SK-N-SH treated with all-trans-retinoic acid at 6 μM for 48 hours (cell line): ENCODE data around the gene TMEM185B.

ENCODE experiments used
- ATAC-seq: fragments of 200-7000 bp; cut with Tn5 transposase; 3 replicates; pipeline ENCODE4 v1.9.1; 2020; ENCODE audit warnings: mild to moderate bottlenecking, moderate library complexity
- ARNTL ChIP-seq: fragments of 450-650 bp; formaldehyde crosslinking; IDR thresholded peaks from 2 replicates; pipeline ENCODE4 v1.5.0; 2020; ENCODE audit warnings: low read depth, mild to moderate bottlenecking, moderate library complexity, borderline replicate concordance
- BACH2 ChIP-seq: fragments of 250-450 bp; sonication (Bioruptor Pico); IDR thresholded peaks from 2 replicates; pipeline ENCODE4 v1.9.0; 2021; ENCODE audit warnings: mild to moderate bottlenecking, borderline replicate concordance
- CSDC2 ChIP-seq: fragments of 250-450 bp; sonication (Bioruptor Pico); IDR thresholded peaks from 2 replicates; pipeline ENCODE4 v1.5.0; 2020; ENCODE audit warnings: mild to moderate bottlenecking, moderate library complexity
- ESRRG ChIP-seq: fragments of 250-450 bp; sonication (Bioruptor Pico); IDR thresholded peaks from 2 replicates; pipeline ENCODE4 v1.6.1; 2021; ENCODE audit warnings: mild to moderate bottlenecking
- GLIS3 ChIP-seq: fragments of 250-450 bp; sonication (Bioruptor Pico); IDR thresholded peaks from 2 replicates; pipeline ENCODE4 v1.5.0; 2020; ENCODE audit warnings: mild to moderate bottlenecking, moderate library complexity
- OSR1 ChIP-seq: fragments of 250-450 bp; sonication (Bioruptor Pico); IDR thresholded peaks from 2 replicates; pipeline ENCODE4 v1.8.0; 2022; ENCODE audit warnings: moderate library complexity, mild to moderate bottlenecking, inconsistent platforms
- PPARA ChIP-seq: fragments of 250-450 bp; sonication (Bioruptor Pico); IDR thresholded peaks from 2 replicates; pipeline ENCODE4 v1.5.0; 2020; ENCODE audit warnings: mild to moderate bottlenecking, borderline replicate concordance
- RARB ChIP-seq: fragments of 250-450 bp; sonication (Bioruptor Pico); IDR thresholded peaks from 2 replicates; pipeline ENCODE4 v1.8.0; 2021; ENCODE audit warnings: mild to moderate bottlenecking, moderate library complexity
- SNAI2 ChIP-seq: fragments of 250-450 bp; sonication (Bioruptor Pico); IDR thresholded peaks from 2 replicates; pipeline ENCODE4 v1.5.0; 2020; ENCODE audit warnings: mild to moderate bottlenecking, moderate library complexity
- TCF4 ChIP-seq: fragments of 250-450 bp; sonication (Bioruptor Pico); IDR thresholded peaks from 2 replicates; pipeline ENCODE4 v1.8.0; 2021; ENCODE audit warnings: mild to moderate bottlenecking, moderate library complexity, borderline replicate concordance
- TOX ChIP-seq: fragments of 250-450 bp; sonication (Bioruptor Pico); IDR thresholded peaks from 2 replicates; pipeline ENCODE4 v1.8.0; 2021; ENCODE audit warnings: mild to moderate bottlenecking, moderate library complexity, borderline replicate concordance
- ZC3H10 ChIP-seq: fragments of 250-450 bp; sonication (Bioruptor Pico); IDR thresholded peaks from 2 replicates; pipeline ENCODE4 v1.5.1; 2021; ENCODE audit warnings: mild to moderate bottlenecking, moderate library complexity
- ZFP3 ChIP-seq: fragments of 250-450 bp; sonication (Bioruptor Pico); IDR thresholded peaks from 2 replicates; pipeline ENCODE4 v1.5.0; 2020; ENCODE audit warnings: mild to moderate bottlenecking, moderate library complexity
- ZFP30 ChIP-seq: fragments of 450-650 bp; formaldehyde crosslinking; IDR thresholded peaks from 2 replicates; pipeline ENCODE4 v1.5.0; 2022; ENCODE audit warnings: mild to moderate bottlenecking, moderate library complexity
- ZNF70 ChIP-seq: fragments of 450-650 bp; formaldehyde crosslinking; IDR thresholded peaks from 2 replicates; pipeline ENCODE4 v1.5.0; 2020; ENCODE audit warnings: mild to moderate bottlenecking, moderate library complexity
- TF ChIP-seq, protein P1 (sequence below): fragments of 250-450 bp; sonication (Bioruptor Pico); IDR thresholded peaks from 2 replicates; pipeline ENCODE4 v1.5.1; 2020; ENCODE audit warnings: low read depth, mild to moderate bottlenecking, moderate library complexity
- TF ChIP-seq, protein P2 (sequence below): fragments of 250-450 bp; sonication (Bioruptor Pico); IDR thresholded peaks from 2 replicates; pipeline ENCODE4 v1.5.0; 2020; ENCODE audit warnings: mild to moderate bottlenecking, moderate library complexity
- TF ChIP-seq, protein P3 (sequence below): fragments of 250-450 bp; sonication (Bioruptor Pico); IDR thresholded peaks from 2 replicates; pipeline ENCODE4 v1.8.0; 2021; ENCODE audit warnings: low read depth, mild to moderate bottlenecking, moderate library complexity, borderline replicate concordance
- TF ChIP-seq, protein P4 (sequence below): fragments of 250-450 bp; sonication (Bioruptor Pico); IDR thresholded peaks from 2 replicates; pipeline ENCODE4 v1.8.0; 2020; ENCODE audit warnings: mild to moderate bottlenecking, moderate library complexity, borderline replicate concordance

TMEM185B gene

DNA sequence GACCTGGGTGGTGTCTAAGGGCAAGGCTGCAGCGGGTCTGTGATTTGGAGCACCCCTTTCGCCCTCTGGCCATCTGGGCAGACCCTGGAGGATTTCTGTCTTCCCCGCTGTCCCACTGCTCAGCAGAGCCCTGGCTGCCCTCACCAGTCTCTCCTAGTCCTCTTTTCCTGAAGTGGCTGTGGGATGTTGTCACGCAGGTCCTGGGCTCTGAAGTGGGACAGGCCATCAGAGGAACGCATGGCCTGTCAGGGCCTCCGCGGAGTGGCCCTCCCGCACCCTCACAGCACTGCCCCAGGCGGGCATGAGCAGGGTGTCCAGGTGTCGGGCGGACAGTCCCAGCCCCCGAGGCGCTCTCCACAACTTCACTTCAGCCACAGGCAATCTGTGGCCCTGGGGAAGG, 1.1 kb upstream of the TMEM185B start:
- ATAC-seq, result no peak
- TF ChIP-seq ZFP30 (CRISPR knock-in tag) (no peak), GLIS3 (CRISPR knock-in tag) (no peak), TCF4 (no peak), ARNTL (CRISPR knock-in tag) (no peak), RARB (CRISPR knock-in tag) (no peak), PPARA (CRISPR knock-in tag) (no peak), ZFP3 (CRISPR knock-in tag) (no peak), ZC3H10 (no peak), SNAI2 (CRISPR knock-in tag) (no peak), CSDC2 (no peak), ZNF70 (CRISPR knock-in tag) (no peak), BACH2 (CRISPR knock-in tag) (no peak)
- TF ChIP-seq, protein P1, sequence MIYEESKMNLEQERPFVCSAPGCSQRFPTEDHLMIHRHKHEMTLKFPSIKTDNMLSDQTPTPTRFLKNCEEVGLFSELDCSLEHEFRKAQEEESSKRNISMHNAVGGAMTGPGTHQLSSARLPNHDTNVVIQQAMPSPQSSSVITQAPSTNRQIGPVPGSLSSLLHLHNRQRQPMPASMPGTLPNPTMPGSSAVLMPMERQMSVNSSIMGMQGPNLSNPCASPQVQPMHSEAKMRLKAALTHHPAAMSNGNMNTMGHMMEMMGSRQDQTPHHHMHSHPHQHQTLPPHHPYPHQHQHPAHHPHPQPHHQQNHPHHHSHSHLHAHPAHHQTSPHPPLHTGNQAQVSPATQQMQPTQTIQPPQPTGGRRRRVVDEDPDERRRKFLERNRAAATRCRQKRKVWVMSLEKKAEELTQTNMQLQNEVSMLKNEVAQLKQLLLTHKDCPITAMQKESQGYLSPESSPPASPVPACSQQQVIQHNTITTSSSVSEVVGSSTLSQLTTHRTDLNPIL (CRISPR knock-in tag), result no peak
- TF ChIP-seq, protein P2, sequence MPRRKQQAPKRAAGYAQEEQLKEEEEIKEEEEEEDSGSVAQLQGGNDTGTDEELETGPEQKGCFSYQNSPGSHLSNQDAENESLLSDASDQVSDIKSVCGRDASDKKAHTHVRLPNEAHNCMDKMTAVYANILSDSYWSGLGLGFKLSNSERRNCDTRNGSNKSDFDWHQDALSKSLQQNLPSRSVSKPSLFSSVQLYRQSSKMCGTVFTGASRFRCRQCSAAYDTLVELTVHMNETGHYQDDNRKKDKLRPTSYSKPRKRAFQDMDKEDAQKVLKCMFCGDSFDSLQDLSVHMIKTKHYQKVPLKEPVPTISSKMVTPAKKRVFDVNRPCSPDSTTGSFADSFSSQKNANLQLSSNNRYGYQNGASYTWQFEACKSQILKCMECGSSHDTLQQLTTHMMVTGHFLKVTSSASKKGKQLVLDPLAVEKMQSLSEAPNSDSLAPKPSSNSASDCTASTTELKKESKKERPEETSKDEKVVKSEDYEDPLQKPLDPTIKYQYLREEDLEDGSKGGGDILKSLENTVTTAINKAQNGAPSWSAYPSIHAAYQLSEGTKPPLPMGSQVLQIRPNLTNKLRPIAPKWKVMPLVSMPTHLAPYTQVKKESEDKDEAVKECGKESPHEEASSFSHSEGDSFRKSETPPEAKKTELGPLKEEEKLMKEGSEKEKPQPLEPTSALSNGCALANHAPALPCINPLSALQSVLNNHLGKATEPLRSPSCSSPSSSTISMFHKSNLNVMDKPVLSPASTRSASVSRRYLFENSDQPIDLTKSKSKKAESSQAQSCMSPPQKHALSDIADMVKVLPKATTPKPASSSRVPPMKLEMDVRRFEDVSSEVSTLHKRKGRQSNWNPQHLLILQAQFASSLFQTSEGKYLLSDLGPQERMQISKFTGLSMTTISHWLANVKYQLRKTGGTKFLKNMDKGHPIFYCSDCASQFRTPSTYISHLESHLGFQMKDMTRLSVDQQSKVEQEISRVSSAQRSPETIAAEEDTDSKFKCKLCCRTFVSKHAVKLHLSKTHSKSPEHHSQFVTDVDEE (CRISPR knock-in tag), result no peak
- TF ChIP-seq, protein P3, sequence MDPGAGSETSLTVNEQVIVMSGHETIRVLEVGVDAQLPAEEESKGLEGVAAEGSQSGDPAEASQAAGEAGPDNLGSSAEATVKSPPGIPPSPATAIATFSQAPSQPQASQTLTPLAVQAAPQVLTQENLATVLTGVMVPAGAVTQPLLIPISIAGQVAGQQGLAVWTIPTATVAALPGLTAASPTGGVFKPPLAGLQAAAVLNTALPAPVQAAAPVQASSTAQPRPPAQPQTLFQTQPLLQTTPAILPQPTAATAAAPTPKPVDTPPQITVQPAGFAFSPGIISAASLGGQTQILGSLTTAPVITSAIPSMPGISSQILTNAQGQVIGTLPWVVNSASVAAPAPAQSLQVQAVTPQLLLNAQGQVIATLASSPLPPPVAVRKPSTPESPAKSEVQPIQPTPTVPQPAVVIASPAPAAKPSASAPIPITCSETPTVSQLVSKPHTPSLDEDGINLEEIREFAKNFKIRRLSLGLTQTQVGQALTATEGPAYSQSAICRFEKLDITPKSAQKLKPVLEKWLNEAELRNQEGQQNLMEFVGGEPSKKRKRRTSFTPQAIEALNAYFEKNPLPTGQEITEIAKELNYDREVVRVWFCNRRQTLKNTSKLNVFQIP (CRISPR knock-in tag), result no peak

DNA sequence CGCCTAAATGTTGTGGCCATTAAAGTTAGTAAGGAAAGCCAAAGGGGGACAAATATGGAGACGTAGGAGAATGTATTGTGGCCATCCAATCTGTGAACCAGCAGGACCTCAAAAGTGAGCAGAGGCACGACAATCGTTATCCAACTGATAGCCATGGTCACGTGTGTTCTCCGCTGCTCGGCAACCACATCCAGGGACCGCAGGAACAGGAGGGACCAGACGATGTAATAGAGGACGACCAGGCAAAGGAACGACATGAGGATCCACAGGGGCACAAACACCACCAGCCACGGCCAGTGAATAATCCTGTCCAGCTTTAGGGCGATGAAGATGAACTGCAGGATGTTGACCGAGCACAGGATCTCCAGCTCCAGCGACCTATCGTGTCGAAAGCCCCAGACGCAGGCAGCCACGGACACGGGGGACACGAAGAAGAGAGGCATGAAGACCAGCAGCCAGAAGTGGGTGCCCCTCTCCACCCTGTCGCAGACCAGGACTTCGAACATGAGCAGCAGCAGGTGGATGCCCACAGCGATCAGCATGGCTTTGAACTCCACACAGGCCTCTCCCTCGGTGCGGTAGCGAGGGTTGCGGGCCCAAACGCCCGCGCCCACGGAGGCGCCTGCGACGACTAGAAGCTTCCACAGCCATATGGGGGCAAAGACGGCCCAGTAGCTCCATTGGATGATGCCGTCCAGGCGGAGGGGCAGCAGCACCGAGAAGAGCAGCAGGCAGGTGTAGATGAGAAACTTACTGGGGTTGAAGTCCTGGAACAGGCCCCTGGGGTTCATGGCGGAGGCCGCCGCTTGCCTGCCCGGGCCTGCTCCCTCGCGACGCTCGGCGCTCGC, 790 bp downstream of the TMEM185B start:
- TF ChIP-seq TCF4, result no peak
- no peak for TF ChIP-seq OSR1 (CRISPR knock-in tag)
- TF ChIP-seq ZFP3 (CRISPR knock-in tag), result no peak
- no peak for TF ChIP-seq GLIS3 (CRISPR knock-in tag)
- TF ChIP-seq, protein P4, sequence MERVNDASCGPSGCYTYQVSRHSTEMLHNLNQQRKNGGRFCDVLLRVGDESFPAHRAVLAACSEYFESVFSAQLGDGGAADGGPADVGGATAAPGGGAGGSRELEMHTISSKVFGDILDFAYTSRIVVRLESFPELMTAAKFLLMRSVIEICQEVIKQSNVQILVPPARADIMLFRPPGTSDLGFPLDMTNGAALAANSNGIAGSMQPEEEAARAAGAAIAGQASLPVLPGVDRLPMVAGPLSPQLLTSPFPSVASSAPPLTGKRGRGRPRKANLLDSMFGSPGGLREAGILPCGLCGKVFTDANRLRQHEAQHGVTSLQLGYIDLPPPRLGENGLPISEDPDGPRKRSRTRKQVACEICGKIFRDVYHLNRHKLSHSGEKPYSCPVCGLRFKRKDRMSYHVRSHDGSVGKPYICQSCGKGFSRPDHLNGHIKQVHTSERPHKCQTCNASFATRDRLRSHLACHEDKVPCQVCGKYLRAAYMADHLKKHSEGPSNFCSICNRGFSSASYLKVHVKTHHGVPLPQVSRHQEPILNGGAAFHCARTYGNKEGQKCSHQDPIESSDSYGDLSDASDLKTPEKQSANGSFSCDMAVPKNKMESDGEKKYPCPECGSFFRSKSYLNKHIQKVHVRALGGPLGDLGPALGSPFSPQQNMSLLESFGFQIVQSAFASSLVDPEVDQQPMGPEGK (CRISPR knock-in tag), result no peak
- TF ChIP-seq, protein P3 (CRISPR knock-in tag), result no peak
- TF ChIP-seq TOX (CRISPR knock-in tag), result no peak
- TF ChIP-seq ESRRG (CRISPR knock-in tag), result no peak
- no peak for TF ChIP-seq PPARA (CRISPR knock-in tag)
- TF ChIP-seq, protein P1 (CRISPR knock-in tag), result no peak
- no peak for TF ChIP-seq ZC3H10
- no peak for ATAC-seq
